GM23338 (cell line): Measurements from ENCODE around the gene USP32. TPM values are rescaled to one million over a fixed set of nuclear protein-coding genes. Genes with fewer than 3 reads are reported as not detected.

Source experiments
- ATAC-seq: fragments of 200-7000 bp; cut with Tn5 transposase; 3 replicates; pipeline ENCODE4 v1.9.1; 2020
- DNase-seq: peaks from one replicate; pipeline ENCODE4 v3.0.0-alpha.2; 2015; ENCODE audit warnings: low spot score
- H2AFZ ChIP-seq: fragments of 200-600 bp; sonication (generic); 2 replicates; pipeline ENCODE4 v1.8.0; 2016; ENCODE audit warnings: antibody characterized with exemption, mild to moderate bottlenecking, moderate library complexity
- H3F3A ChIP-seq: fragments of 200-600 bp; sonication (generic); replicated peaks from 2 replicates; pipeline ENCODE4 v1.8.0; 2017; ENCODE audit warnings: antibody characterized with exemption, mixed run types, low read depth
- H3K27ac ChIP-seq: fragments of 200-600 bp; sonication (generic); 2 replicates; pipeline ENCODE4 v1.6.1; 2016; ENCODE audit warnings: low read depth
- H3K27me3 ChIP-seq: fragments of 200-600 bp; sonication (generic); 2 replicates; pipeline ENCODE4 v1.8.0; 2016; ENCODE audit warnings: mild to moderate bottlenecking, mixed run types, moderate library complexity; ENCODE audit not compliant: insufficient read depth
- H3K36me3 ChIP-seq: fragments of 200-600 bp; sonication (generic); 2 replicates; pipeline ENCODE4 v1.8.0; 2016; ENCODE audit warnings: mild to moderate bottlenecking; ENCODE audit not compliant: insufficient read depth
- H3K4me1 ChIP-seq: fragments of 200-600 bp; sonication (generic); 2 replicates; pipeline ENCODE4 v1.8.0; 2016; ENCODE audit warnings: mild to moderate bottlenecking, moderate library complexity; ENCODE audit not compliant: insufficient read depth
- H3K4me2 ChIP-seq: fragments of 200-600 bp; sonication (generic); 2 replicates; pipeline ENCODE4 v1.7.1; 2017; ENCODE audit warnings: mixed run types
- H3K4me3 ChIP-seq: fragments of 200-600 bp; sonication (generic); 2 replicates; pipeline ENCODE4 v1.6.1; 2016; ENCODE audit warnings: mixed run types
- H3K79me2 ChIP-seq: fragments of 200-600 bp; sonication (generic); replicated peaks from 2 replicates; pipeline ENCODE4 v1.8.0; 2017; ENCODE audit warnings: mild to moderate bottlenecking; ENCODE audit not compliant: insufficient read depth
- H3K9me2 ChIP-seq: fragments of 200-600 bp; sonication (generic); 2 replicates; pipeline ENCODE4 v1.8.0; 2017; ENCODE audit not compliant: insufficient read depth
- H4K20me1 ChIP-seq: fragments of 200-600 bp; sonication (generic); replicated peaks from 2 replicates; pipeline ENCODE4 v1.8.0; 2017; ENCODE audit warnings: mild to moderate bottlenecking; ENCODE audit not compliant: insufficient read depth
- H3K27ac Mint-ChIP-seq: 2 replicates; pipeline ENCODE4 v1.8.0; 2020; ENCODE audit warnings: inconsistent platforms, mild to moderate bottlenecking, moderate library complexity, mixed read lengths
- H3K27me3 Mint-ChIP-seq: 3 replicates; pipeline ENCODE4 v1.8.0; 2022; ENCODE audit warnings: low read depth, mild to moderate bottlenecking, moderate library complexity, mixed read lengths, inconsistent platforms; ENCODE audit not compliant: insufficient read depth, poor library complexity
- H3K36me3 Mint-ChIP-seq: 3 replicates; pipeline ENCODE4 v1.8.0; 2021; ENCODE audit warnings: low read depth, mild to moderate bottlenecking, inconsistent platforms, moderate library complexity, mixed read lengths
- H3K4me1 Mint-ChIP-seq: 3 replicates; pipeline ENCODE4 v1.8.0; 2020; ENCODE audit warnings: mild to moderate bottlenecking, inconsistent platforms, mixed read lengths
- H3K4me3 Mint-ChIP-seq: 3 replicates; pipeline ENCODE4 v1.8.0; 2021; ENCODE audit warnings: moderate library complexity, mild to moderate bottlenecking, inconsistent platforms, mixed read lengths
- H3K9me3 Mint-ChIP-seq: 3 replicates; pipeline ENCODE4 v1.8.0; 2020; ENCODE audit warnings: moderate library complexity, mild to moderate bottlenecking, inconsistent platforms, mixed read lengths
- CREB1 ChIP-seq: fragments of 250-450 bp; sonication (Bioruptor Pico); IDR thresholded peaks from 2 replicates; pipeline ENCODE4 v1.5.0; 2020; ENCODE audit warnings: low read depth, mild to moderate bottlenecking, moderate library complexity
- CTCF ChIP-seq, 2 experiments: fragments of 200-600 bp in 1 of 2; sonication (generic) in 1 of 2; conservative IDR thresholded peaks; 2 replicates each; pipeline versions ENCODE4 v1.5.1 to v1.6.1; 2016 to 2017; ENCODE audit warnings: antibody characterized with exemption in 2 of 2, low read depth in 2 of 2, mild to moderate bottlenecking in 2 of 2, moderate library complexity in 1 of 2
- ETS1 ChIP-seq: IDR thresholded peaks from 2 replicates; pipeline ENCODE4 v1.6.1; 2016; ENCODE audit warnings: antibody characterized with exemption
- EZH2 ChIP-seq: fragments of 200-600 bp; sonication (generic); IDR thresholded peaks from one replicate; pipeline ENCODE4 v1.8.0; 2017; ENCODE audit warnings: antibody characterized with exemption, mild to moderate bottlenecking, low read depth; ENCODE audit not compliant: unreplicated experiment
- EZH2phosphoT487 ChIP-seq: fragments of 200-600 bp; sonication (generic); IDR thresholded peaks from one replicate; pipeline ENCODE4 v1.8.1; 2018; ENCODE audit warnings: antibody characterized with exemption; ENCODE audit not compliant: unreplicated experiment
- JUNB ChIP-seq: IDR thresholded peaks from one replicate; pipeline ENCODE4 v1.6.1; 2016; ENCODE audit warnings: antibody characterized with exemption; ENCODE audit not compliant: unreplicated experiment
- NANOG ChIP-seq: IDR thresholded peaks from 2 replicates; pipeline ENCODE4 v1.6.1; 2016; ENCODE audit warnings: antibody characterized with exemption, borderline replicate concordance
- POLR2AphosphoS5 ChIP-seq: IDR thresholded peaks from 2 replicates; pipeline ENCODE4 v1.6.1; 2016; ENCODE audit warnings: antibody characterized with exemption, low read depth
- REST ChIP-seq: IDR thresholded peaks from one replicate; pipeline ENCODE4 v1.6.1; 2018; ENCODE audit warnings: antibody characterized with exemption; ENCODE audit not compliant: unreplicated experiment
- STAT1 ChIP-seq: IDR thresholded peaks from one replicate; pipeline ENCODE4 v1.6.1; 2016; ENCODE audit warnings: antibody characterized with exemption; ENCODE audit not compliant: unreplicated experiment
- ZNF114 ChIP-seq: fragments of 250-450 bp; sonication (Bioruptor Pico); IDR thresholded peaks from 2 replicates; pipeline ENCODE4 v1.5.0; 2020; ENCODE audit warnings: mild to moderate bottlenecking, moderate library complexity
- ZNF331 ChIP-seq: fragments of 250-450 bp; sonication (Bioruptor Pico); IDR thresholded peaks from 2 replicates; pipeline ENCODE4 v1.5.0; 2020; ENCODE audit warnings: low read depth, mild to moderate bottlenecking, moderate library complexity
- ZNF462 ChIP-seq: fragments of 250-450 bp; sonication (Bioruptor Pico); IDR thresholded peaks from 2 replicates; pipeline ENCODE4 v1.5.0; 2020; ENCODE audit warnings: mild to moderate bottlenecking, moderate library complexity
- polyA plus RNA-seq: library from polyadenylated mRNA; unstranded; fragments of >200 nt; fragmentation: Nextera tagmentation; extraction: Ambion mirVana; gene quantifications from 2 replicates; pipeline ENCODE4 v1.2.1, GENCODE V29; 2016
- total RNA-seq: library from RNA; depleted of rRNA; stranded (reverse); fragments of >200 nt; shearing (Covaris generic); gene quantifications from 2 replicates; pipeline ENCODE4 v1.2.3, GENCODE V29; 2014

Gene USP32
- total and polyA plus RNA-seq, 2 experiments from 2014 or later = 43.6 to 129 TPM

- Histone ChIP-seq H3K9me2 (no peaks in the 10 kb centered on the region), H3K36me3 (no peaks in the 10 kb centered on the region), H2AFZ (no peak overlapping the region), H3K4me1 (peaks cover 8% of the 10 kb centered on the region), H3K79me2 (peaks cover 10% of the 10 kb centered on the region), H3F3A (0 out of 2 replicates have a peak, but pooled peaks cover 4% of the 10 kb centered on the region), H4K20me1 (no peaks in the 10 kb centered on the region; the same call in 1 of the 2 replicates), H3K4me3 (no peak overlapping the region), H3K27ac (no peak overlapping the region), H3K4me2 (no peak overlapping the region), H3K27me3 (no peaks in the 10 kb centered on the region)
- Mint-ChIP-seq H3K36me3 (peaks cover 6% of the 10 kb centered on the region; the same call in 1 of the 3 replicates), H3K4me1 (peaks cover 18% of the 10 kb centered on the region), H3K4me3 (no peak overlapping the region), H3K9me3 (no peaks in the 10 kb centered on the region; the same call in 2 of the 3 replicates), H3K27me3 (peaks cover 4% of the 10 kb centered on the region), H3K27ac (no peak overlapping the region)
- DNase-seq = no peak
- TF ChIP-seq EZH2 (no peak), CTCF (conservative IDR thresholded peaks at IDR 0.05; ENCODE audit: low read depth in 2 of 2) (no peak), ETS1 (no peak), STAT1 (no peak), CREB1 (CRISPR knock-in tag) (no peak), ZNF331 (CRISPR knock-in tag) (no peak), EZH2phosphoT487 (no peak), REST (no peak), ZNF462 (no peak), JUNB (no peak), ZNF114 (no peak), POLR2AphosphoS5 (no peak), NANOG (no peak)
- no peak for ATAC-seq
Observed at GRCh38 chr17:60395508-60396065, 3.7 kb upstream of the USP32 start.
